GM19240 (cell line): Measurements from ENCODE around the gene RPP25L.
"Not testable (repeated sequence)": the region's sequence is repeated elsewhere in the genome, so short reads cannot be mapped to it uniquely, and the experiment has no call there.

Experiments used
- DNase-seq: peaks from one replicate; pipeline ENCODE4 v3.0.0; 2011; ENCODE audit warnings: low spot score; ENCODE audit not compliant: insufficient read length

Gene RPP25L, protein sequence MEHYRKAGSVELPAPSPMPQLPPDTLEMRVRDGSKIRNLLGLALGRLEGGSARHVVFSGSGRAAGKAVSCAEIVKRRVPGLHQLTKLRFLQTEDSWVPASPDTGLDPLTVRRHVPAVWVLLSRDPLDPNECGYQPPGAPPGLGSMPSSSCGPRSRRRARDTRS

DNA sequence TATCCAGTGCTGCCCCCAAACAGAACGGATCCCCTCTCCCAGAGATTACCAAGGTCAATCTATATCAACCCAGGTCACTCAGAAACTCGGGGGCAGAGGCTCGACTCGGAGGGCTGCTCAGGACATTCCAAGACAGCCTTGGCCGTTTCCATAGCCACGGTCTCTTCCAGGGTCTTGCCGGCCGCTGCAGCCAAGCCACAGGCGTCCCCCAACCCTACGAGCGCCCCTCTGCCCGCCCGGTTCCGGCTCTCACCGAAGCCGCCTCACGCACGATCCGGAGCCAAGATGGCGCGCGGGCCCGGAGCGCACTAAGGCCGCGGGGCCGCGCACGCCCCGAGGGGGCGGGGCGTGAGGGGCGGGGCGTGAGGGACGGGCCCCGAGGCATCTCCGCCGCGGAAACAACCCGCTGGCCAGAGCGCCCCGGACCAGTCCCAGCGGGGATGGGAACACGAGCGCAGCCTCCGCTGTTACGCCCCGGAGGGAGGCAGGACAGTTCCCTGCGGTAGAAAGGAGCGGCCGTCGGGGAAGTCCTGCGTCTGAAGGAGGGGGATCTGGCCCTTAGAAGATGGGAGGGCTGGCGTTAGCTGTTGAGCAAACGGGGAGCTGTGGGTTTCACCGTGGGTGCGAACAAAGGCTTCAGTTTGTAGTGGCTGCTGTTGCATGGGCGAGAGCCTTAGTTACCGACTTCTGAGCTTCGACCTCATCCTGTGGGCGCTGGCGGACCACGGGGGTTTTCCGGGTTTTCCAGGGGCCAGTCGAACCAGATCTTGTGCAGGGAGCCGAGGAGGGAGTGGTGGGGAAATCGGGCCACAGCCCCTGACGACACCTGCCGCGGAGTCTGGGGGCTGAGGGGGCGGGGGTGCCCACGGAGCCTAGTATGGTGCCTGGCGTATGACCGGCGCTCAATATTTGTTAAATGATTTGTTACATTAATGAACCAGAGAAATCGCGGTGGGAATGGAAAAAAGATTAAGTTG, at the start of gene RPP25L:
Gene RPP25L (minus strand): TSS at position 287 of the 977 bp plus-strand sequence. CDS start 801 bp downstream, outside the sequence.
- DNase-seq, result peak; percentile 87

DNA sequence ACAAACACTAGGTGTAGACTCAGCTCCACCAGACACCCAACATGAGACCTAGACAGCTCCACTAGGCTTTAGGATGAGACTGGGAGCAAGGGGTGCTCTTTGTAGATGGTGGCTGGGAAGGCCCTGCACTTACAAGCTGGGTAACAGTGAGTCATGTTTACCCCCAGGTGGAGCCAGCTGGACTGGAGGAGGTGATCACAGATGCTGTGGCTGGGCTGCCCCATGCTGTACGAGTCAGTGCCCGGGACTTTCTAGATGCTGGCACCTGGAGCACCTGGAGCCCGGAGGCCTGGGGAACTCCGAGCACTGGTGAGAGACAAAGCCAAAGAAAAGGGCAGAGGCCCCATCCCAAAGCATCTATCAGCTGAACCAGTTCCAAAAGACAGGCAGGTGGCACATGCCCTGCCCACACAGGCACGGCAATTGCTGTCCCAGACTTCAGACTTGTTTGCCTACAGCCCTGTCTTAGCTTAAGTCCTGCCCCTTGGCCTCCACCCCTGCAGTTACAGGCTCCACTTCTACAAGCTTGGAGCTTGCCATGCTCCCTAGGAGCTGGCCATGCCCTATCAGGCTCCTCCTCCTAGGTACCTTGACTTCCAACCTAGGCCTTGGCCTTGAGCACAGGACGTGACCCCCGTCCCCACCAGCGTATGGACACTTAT, 47.8 kb upstream of the RPP25L start:
- DNase-seq, result no peak

DNA sequence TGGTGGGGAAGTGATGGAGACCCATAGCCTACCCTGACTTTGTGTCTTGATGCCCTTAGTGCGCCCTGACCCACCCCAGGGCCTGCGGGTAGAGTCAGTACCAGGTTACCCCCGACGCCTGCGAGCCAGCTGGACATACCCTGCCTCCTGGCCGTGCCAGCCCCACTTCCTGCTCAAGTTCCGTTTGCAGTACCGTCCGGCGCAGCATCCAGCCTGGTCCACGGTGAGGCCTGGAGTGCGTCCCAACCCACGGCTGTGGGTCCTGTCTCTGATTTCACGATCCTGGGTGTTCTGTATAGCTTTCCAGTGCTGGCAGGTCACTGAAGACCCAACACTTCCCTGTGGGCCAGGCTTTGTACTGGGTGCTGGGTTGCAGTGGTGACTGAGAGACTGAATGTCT, 46.6 kb upstream of the RPP25L start:
- no peak for DNase-seq

DNA sequence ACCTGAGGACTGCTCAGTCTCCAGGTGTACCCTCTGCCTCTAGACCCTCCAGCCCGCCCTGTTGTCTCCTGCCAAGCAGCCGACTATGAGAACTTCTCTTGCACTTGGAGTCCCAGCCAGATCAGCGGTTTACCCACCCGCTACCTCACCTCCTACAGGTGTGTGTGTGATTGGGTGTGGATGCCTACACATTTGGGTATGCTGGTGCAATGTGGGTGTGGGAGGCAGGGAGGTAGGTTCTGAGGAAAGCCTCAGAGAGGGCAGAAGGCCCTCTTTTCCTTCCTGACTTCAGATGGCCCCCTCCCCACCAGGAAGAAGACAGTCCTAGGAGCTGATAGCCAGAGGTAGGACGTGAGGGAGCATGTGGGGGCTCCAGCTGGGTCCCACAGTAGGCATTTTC, 45.1 kb upstream of the RPP25L start:
- no peak for DNase-seq

DNA sequence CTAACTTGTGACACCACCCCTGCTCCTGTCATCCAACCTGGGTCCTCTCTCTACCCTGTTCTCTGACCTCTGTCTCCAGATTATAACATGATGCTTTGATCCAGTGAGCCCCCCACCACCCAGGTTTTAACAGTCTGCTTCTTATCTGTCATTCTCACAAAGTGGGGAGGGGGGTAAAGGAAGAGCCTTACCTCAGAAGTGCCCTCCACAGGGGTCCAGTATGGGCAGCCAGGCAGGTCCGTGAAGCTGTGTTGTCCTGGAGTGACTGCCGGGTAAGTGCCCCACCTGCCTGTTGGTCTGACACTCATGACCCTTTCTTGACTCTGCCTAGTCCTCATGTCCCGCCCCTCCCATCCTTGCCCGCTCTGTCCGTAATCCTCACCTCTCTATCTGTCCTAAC, 43.5 kb upstream of the RPP25L start:
- DNase-seq, result no peak

DNA sequence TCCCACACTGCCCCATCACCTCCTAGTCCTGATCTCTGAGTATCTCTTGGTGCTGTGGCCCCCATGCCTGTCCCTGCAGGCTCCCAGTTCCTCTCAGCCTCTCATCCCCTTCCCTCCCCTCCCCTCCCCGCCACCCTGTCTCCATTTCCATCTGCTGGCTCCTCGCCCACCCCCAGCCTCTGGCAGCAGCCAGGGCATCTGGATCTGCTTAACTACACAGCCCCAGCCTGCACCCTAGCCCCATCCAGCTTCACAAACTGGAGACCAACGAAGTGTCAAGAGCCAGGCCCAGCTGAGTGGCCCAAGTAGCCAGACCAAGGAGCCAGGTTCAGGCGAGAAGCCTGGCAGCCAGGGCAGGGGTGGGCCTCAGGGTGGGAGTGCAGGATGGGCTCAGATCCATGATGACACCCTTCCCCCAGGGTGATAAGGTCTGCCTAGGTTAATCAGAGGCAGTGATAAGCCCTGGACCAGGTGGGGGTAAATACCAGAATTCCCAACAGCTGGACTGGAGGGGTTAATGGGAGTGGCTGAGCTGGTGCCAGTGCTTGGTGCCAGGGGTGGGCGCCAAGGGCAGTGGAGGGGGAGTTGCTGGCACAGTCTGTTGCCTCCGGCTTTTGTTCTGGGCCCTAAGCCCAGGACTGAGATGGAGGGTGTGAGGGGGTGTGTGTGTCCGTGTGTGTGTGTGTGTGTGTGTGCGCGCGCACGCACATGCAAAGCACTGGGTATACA, 42.6 kb upstream of the RPP25L start:
- no peak for DNase-seq

DNA sequence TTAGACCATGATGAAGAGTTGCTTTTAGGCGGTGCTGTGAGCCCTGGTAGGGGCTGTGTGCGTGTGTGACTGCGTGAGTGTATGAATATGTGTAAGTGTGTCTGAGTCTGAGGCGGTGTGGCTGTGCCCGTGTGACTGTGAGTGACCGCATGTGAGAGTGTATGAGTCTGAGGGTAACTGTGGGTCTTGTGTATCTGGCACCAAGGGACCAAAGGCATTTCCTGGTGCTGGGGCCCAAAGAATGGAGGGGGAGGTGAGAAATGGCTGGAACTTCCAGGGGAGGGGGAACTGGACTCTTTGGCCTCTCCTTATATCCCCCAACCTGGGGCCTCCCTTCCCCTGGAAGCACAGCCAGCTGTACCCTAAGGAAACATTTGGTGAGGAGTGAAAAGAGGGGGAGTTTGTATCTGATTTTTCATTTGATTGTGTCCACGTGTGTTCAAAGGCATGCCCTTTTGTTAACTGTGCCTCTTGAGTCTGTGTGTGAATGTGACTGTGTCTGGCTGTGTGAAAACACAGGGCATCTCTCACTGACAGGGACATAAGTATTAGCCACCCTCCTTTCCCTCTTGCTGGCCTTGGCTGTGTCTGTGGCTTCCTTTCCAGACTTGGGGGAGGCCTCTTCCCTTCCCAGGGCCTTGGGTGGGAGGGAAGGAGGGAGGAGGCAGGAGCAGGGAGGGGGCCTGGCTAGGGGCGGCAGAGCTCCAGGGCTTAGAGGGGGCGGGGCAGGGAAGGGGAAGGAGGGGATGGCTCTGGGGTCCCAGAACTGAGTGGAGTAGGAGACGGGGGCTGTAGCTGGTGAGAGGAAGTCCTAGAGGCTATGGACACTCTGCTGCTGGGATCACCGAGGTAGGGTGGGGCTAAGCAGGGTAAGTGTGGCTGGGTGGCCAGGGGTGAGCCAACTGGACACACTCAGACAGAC, 41.5 kb upstream of the RPP25L start:
- DNase-seq, result no peak

DNA sequence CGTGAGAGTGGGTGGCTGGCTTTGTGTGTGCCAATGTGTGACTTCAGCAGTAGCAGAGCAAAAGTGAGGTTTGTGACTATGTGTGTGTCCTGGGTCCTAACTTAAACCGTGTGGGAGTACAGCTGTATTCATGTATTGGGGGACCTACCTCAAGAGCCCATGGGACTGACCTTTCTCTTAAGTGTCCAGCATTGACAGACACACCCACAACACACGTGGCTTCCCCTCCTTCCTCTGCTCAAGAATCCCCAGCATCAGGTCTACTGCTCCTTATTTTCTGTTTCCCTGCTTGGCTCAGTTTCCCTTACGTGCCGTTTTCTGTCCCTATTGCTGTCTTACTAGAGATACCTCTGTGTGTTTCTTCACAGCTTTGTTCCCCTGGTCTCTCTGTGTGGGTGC, 40.7 kb upstream of the RPP25L start:
- DNase-seq, result no peak

DNA sequence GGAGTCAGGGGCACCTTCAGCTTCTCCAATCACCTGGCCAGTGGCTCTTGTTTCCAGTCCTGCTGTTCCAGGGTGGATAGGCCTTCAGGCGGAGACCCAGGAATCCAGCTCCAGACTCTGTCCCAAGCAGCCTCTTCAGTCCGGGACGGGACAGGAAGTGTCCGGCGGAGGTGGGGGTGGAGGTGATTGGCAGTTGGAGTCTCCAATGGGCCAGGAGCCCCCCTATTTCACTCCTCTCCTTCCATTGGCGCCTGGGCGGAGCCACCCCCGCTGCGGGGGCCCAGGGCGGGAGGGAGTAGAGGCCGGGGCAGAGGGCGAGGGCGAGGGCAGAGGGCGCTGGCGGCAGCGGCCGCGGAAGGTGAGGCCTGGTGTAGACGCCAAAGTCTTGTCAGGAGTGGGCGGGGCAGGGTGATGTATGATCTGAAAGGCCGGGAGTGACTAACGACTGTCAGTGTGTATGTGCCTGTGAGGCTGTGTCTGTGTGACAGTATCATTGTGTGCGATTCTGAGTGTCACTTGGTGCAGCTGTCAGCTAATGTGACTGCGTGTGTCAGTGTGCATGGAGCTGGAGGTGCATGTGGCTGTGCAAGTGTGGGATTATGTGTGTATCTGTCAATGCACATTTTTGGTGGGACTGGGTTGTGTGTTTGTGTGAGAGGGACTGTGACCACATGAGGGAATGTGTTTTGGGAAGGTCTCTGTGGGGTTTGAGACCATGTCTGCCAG, 40.1 kb upstream of the RPP25L start, which contains the start of gene IL11RA:
Gene IL11RA (plus strand): TSS at position 310 of the 726 bp plus-strand sequence. CDS start 3,033 bp downstream, outside the sequence.
- DNase-seq, result no peak

DNA sequence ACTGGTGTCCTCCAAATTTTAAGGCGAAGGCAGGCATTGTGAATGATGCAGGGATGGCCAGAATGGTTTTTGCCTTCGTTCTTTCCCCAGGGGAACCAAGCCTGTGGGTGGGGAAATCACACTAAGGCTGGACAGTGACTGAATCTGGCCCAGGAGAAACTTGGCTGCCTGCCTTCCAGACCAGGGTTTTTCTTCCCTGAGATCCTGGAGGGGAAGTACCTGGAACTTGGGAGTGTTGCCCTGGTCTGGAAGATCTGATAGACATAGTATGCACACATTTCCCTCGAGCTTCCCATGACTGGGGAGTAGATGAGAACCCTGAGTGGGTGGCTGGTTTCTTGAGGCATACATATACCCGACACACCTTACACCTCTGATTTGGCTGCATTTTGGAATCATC, 39.4 kb upstream of the RPP25L start:
- DNase-seq, result no peak

DNA sequence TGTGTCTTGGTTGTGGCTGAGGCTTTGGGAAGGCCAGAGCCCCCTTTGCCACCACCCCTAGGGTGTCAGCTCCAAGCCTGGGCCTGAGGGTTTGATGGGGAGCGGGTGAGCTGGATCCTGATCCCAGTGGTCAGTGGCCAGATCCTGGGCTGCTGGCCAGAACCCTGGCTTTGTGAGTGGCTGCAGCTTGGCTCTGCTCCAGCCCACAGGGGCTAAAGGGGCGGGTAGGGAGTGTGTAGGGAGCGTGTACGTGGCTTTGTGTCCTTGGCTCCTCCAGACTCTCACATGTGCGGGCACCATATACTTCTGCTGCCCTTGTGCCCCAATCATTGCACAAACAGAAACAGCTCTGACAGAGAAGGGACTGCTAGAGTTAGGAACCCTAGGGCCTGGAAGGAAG, 38.9 kb upstream of the RPP25L start:
- no peak for DNase-seq

DNA sequence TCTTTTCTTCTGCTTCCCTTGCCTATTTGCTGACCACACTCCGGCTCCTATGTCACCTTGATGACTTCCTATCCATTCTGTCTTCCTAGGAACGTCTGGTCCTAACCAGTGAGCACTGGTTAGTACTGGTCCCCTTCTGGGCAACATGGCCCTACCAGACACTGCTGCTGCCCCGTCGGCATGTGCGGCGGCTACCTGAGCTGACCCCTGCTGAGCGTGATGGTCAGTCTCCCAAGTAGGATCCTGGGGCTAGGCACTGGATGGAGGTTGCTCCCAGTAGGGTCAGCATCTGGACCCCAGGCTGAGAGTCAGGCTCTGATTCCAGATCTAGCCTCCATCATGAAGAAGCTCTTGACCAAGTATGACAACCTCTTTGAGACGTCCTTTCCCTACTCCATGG, 36.8 kb upstream of the RPP25L start:
- DNase-seq, result no peak

DNA sequence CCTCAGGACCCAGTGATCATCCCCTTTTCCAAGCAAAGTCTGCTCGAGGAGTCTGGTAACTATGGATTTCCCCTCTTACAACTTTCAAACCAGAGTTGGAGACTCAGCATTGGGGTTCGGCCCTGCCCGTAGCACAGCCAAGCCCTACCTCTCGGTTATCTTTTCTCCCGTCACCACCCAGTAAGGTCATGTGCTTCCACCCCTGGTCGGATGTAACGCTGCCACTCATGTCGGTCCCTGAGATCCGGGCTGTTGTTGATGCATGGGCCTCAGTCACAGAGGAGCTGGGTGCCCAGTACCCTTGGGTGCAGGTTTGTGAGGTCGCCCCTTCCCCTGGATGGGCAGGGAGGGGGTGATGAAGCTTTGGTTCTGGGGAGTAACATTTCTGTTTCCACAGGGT, 35.8 kb upstream of the RPP25L start:
- DNase-seq, result no peak

DNA sequence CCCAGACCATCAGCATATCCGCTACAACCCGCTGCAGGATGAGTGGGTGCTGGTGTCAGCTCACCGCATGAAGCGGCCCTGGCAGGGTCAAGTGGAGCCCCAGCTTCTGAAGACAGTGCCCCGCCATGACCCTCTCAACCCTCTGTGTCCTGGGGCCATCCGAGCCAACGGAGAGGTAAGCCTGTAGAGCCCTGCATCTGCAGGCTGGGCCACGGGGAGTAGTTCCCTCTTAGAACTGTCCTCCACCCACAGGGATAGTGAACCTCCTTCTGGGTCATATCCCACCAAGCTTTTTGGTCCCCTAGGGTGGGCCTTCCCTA, 35.1 kb upstream of the RPP25L start:
- no peak for DNase-seq

DNA sequence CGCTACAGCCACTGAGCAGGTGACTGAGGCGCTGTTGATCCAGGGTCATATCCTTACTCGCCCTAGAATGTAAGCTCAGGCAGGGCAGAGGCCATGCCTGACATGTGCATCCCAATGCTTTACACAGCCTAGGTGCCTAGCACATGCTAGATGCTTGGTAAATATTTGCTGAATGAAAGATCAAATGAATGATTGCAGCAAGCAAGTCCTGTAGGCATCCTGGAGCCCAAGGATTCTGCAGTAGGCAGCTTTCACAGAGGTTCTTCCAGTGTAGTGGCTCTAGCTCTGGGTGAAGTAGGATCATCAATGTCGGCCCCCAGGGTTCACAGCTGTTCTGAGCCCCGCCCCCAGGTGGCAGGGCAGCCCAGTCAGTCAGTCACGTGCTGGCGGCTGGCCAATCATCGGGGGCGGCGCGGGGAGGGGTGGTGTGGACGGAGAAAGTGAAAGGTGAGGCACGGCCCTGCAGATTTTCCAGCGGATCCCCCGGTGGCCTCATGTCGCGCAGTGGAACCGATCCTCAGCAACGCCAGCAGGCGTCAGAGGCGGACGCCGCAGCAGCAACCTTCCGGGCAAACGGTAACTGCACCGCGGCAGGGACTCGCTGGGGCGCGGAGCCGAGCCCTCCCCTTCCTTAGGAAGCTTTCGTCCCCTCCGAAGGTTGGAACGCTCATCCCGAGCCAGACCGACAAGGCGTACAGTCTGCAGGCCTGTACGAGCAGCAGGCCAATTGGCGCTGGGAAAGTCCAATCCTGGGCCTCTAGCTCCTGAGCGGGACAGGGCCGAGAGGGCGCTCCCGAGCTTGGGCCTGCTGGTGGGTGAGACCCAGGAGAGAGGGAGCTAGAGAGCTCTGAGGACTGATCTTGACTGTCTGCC, 34.5 kb upstream of the RPP25L start, which contains the start of gene GALT:
Gene GALT (plus strand): TSS at position 465 of the 873 bp plus-strand sequence. CDS start 30 bp downstream, at position 495.
- DNase-seq, result peak; percentile 97

DNA sequence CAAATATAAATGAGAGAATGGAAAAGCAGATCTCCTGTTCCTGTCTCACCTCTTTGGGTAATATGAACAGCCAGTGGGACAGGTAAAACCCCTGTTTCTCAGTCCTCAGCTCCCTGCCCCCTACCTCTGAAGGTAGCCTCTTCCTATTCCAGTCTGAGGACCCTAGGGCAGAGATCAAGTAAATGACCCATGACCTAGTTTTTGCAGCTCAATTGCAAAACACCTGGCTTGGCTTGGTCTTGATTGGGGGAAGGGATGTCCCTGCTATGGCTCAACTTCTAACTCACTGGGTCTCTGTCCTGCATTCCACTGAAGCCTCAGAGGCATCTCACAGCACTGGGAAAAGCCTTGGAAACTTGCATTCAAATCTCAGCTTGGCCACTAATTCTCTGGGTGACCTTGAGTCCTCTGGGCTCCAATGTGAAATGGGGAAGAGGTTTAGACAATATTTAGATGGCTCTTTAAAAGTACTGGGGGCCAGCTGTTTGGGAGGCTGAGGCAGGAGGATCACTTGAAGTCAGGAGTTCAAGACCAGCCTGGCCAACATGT, 32.9 kb upstream of the RPP25L start:
- DNase-seq, result no peak

DNA sequence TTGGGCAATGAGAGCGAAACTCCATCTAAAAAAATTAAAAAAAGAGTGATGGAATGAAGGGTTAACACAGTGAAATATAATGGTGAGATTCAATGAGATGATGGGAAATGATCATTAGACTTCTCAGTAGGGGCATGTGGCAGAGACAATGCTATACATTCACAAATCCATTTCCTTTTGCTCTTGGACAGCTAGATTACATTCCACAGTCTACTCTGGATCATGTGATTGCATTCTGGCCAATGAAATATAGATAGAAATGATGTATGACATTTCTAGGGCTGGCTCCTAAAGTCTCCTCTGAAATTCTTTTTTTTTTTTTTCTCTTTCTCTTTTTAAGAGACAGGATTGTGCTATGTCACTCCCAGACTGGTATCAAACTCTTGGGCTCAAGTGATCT, 30.8 kb upstream of the RPP25L start:
- no peak for DNase-seq

DNA sequence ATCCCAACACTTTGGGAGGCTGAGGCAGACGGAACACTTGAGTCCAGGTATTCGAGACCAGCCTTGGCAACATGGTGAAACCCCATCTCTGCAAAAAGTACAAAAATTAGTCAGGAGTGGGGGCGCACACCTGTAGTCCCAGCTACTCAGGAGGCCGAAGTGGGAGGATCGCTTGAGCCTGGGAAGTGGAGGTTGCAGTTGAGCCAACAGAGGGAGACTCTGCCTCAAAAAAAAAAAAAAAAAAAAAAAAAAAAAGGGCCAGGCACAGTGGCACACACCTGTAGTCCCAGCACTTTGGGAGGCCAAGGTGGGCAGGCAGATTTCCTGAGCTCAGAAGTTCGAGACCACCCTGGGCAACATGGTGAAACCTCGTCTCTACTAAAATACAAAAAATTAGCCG, 27.4 kb upstream of the RPP25L start:
- DNase-seq, result not testable (repeated sequence)

DNA sequence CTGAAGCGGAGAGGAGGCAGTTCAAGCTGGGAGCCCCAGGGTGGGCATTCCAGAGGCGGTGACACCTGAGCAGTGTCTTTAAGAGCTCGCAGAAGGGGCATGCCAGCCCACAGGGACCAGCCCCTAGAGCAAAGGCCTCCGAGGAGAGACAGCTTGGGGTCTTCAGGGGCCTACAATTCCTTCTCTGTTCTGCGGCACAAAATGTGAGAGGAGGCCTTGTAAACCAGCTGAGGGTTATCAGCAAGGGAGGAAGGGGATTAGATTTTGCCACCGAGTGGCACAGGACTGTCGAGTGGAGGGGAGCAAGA, 26.2 kb upstream of the RPP25L start:
- no peak for DNase-seq
